COLO668 (cell line): Measurements from ENCODE around the gene EXOC8.

ENCODE experiments used
- DNase-seq: peaks from one replicate; lab custom pipeline; 2025; ENCODE audit not compliant: unreplicated experiment; lab: John Stamatoyannopoulos, UW

The EXOC8 gene, protein sequence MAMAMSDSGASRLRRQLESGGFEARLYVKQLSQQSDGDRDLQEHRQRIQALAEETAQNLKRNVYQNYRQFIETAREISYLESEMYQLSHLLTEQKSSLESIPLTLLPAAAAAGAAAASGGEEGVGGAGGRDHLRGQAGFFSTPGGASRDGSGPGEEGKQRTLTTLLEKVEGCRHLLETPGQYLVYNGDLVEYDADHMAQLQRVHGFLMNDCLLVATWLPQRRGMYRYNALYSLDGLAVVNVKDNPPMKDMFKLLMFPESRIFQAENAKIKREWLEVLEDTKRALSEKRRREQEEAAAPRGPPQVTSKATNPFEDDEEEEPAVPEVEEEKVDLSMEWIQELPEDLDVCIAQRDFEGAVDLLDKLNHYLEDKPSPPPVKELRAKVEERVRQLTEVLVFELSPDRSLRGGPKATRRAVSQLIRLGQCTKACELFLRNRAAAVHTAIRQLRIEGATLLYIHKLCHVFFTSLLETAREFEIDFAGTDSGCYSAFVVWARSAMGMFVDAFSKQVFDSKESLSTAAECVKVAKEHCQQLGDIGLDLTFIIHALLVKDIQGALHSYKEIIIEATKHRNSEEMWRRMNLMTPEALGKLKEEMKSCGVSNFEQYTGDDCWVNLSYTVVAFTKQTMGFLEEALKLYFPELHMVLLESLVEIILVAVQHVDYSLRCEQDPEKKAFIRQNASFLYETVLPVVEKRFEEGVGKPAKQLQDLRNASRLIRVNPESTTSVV

DNA sequence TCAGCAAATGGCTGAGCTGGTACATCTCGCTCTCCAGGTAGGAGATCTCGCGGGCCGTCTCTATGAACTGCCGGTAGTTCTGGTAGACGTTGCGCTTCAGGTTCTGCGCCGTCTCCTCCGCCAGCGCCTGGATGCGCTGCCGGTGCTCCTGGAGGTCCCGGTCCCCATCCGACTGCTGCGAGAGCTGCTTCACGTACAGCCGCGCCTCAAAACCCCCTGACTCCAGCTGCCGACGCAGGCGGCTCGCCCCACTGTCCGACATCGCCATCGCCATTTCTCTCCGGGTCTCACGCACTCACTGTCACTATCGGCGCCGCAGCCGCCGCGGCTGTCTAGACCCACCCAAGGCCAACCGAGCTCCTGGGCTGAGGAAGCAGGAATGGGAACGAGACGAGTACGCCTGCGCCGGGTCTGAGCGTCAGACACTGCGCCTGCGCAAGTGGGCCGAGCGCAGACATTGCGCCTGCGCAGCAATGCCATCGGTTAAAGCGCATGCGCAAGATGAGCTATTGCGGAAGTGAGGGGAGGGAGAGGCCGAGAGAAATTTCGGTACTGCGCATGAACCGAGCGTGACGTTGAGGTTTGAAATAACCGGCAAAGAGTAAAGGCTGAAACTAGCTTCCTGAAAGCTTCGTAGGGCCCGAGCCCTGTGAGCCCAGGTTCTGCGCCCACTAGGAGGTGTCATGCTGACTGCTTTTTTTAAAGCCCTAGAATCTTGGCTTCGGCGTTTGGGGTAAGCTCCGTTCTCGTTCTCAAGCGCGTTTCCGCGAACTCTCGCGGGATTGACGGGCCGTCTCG lies at the start of gene EXOC8:
Gene EXOC8, minus strand, starts transcription at position 381 of the 798 bp plus-strand sequence. Its CDS starts 107 bp downstream, at position 274.
- DNase-seq = peak; percentile 98

DNA sequence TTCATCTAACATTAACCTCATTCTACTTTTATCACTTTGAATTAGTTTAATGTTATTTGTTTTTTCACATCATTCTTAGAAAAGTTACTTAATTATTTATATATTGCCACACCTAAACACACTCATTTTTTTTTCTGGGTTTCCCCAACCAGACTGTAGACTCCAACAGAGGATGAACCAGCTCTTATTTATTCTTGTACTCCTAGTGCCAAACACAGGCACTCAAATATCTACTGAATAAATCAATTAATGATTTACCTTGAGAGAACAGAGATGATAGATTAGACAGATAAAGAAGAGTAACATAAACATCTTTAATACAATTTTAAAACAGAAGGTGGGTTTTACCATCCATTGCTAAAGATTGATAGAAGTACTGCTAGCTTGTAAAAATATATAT lies 48.8 kb upstream of the EXOC8 start:
- no peak for DNase-seq

DNA sequence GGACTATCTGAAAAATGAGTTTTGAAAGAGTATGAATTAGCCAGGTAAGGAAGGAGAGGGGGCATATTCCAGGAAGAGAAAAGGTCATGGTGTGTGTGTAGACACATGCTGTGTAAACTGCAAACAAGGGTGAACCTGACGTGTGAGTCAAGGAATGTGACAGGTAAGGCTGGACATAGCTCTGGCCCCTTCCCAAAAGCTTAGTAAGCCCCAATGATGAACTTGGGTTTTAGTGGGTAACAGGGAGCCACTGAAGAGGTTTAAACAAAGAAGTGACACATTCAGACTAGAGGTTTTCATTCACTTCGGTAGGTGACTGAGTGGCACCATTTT lies 47.7 kb upstream of the EXOC8 start:
- no peak for DNase-seq

DNA sequence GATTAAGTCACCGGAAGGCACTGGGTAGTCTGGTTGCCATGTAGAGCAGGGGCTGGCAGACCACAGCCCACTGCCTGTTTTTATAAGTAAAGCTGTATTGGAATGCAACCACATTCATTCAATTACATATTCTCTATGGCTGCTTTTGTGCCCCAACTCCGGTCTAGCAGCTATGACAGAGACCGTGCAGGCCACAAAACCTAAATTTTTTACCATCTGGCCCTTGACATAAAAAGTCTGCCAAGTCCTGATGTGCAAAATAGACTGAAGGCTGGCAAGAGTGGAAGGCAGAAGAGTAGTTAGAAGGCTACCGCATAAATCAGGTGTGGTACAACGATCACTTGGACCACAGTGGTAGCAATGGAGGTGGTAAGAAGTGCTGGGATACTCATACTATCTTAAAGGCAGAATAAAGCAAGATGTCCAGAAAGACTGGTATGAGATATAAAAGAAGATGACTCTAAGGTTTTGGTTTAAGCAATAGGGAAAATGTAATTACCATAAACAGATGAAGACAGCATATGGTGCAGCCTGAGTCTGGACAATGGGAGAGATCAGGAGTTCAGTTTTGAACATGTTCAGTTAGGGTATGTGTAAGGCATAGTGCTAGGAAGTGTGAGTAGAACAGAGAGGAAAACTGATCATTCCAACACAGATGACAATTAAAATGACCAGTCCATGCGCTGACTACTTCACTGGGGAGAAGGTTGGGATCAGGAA lies 47.2 kb upstream of the EXOC8 start:
- no peak for DNase-seq

DNA sequence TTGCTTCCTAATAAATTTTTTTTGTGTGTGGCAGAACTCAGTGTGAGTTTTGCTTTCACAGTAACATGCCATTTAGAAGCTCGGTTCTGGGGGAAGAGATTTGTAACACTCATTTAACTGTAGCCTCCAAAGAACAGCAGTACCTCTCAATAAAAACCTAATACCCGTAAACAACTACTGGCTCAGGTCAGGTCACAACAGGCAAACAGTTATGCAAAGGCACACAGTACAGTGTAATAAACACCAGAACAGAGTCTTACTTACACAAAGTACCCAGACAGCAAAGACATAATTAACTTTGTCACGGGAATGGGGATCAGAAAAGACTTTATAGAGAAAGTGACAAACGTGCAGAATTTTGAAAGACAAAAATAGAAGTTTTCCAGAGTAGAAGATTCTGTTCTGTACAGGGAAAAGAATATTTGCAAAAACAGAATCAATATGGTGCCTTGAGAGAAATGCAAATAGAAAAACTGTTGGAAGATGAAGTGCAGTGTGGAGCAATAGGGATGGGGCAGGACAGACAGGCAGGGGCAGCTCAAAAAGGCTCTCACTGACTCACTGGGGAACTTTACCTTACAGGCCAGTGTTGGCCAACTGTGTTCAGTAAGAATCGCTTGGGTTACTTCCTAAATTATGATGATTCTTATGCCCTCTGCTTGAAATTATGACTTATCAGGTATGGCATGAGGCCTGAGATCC lies 45.7 kb upstream of the EXOC8 start:
- DNase-seq = no peak

DNA sequence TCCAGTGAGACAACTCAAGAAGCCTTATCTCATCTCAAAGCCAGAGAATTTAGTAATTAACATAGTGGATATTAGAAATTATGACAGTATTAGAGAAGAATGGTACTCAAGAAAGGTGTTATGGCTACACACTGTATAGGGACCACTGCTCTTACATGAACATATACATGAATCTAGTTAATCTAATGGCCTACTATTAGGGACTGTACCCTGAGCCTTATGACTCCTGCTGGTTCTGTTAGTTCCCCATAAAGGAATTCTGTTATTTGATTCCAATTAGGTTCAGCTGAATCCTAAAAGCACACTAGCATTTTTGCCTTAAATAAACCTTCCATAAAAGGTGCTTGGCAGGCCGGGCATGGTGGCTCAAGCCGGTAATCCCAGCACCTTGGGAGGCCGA lies 44.8 kb upstream of the EXOC8 start:
- no peak for DNase-seq

DNA sequence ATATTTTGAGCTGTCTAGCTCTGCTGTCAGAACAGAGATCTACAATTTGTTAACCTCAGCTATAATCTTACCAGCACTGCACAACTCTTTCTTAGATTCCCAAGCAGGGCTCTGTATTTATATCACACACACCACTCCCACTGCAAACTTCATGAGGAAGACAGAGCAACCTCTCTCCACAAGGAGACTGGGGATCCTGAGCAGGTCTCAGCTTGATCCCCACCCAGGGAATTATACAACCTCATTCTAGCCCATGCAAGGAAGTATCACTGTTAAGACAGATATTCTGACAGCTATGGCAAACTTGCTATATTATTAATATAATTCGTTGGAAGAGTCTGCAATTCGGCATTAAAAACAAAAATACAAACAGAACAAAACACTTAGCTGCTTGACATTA lies 44.1 kb upstream of the EXOC8 start:
- DNase-seq = no peak

DNA sequence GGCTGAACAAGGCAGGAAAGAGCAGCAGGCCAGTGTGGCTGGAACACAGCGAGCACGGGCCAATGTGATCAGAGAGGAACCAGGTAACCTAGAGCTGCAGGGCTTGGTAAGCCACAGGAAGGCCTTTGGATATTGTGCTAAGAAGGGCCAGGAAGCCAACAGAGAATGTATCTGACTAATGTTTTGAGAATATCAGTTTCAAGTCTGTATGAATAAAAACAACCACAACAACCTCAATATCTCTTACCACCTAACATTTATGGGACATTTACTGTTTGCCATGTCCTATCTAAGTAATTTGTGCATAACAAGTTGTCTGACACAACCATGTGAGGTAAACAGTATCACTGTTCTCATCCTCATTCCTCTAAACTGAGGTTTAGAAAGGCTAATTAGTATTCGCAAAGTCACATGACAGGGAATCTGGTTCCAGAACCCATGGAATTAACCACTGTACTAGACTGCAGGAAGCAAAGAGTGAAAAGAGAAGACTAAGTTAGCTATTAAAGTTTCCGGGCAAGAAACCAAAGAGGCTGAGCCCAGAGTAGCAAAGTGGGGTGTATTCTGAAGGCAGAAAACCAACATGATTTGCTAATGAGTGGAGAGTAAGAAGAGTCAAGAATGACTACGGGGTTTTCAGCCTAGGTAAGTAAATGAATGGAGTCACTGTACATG lies 39.4 kb upstream of the EXOC8 start:
- DNase-seq = no peak

DNA sequence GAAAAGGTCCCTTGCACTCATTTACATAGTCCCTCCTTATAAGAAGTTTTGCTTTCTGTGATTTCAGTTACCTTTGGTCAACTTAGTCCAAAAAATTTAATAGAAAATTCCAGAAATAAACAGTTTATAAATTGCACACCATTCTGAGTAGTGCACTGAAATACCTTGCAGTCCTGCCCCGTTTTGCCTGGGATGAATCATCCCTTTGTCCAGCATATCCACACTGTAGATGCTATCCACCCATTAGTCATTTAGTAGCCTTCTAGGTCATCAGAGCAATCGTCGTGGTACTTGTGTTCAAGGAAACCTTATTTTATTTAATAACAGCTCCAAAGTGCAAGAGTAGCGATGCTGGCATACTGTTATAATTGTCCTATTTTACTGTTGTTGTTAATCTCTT lies 38.4 kb upstream of the EXOC8 start:
- DNase-seq = no peak

DNA sequence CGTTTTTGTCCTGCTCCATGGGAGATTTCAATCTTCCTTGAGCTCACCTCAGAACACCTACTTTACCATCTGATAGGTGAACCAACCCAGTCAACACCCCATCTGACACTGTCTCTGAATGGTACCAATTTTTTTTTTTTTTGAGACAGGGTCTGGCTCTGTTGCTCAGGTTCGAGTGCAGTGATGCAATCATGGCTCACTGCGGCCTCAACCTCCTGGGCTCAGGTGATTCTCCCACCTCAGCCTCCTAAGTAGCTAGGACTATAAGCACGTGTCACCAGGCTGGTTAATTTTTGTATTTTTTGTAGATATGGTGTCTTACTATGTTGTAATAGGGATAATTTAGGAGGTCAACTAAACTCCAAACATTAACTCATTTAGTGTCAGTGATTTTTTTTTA lies 36.7 kb upstream of the EXOC8 start:
- no peak for DNase-seq

DNA sequence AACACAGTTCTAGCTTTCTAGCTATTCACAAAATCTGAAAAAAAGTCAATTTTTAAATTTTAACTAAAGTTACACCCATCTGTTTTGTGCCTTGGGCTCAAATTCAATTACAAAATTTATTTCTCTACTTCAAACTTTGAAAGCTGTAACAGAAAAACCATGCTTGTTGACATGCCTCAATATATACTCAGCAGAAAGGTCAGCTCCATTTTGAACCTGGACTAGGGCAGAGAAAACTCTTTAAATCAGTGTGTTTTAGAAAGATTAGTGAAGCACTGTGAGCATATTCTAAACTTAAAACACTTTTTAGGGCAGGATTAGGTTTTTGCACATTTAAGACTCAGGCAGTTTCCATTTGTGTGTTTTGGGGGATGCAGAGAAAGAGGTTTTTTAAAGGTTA lies 34.8 kb upstream of the EXOC8 start:
- DNase-seq = no peak

DNA sequence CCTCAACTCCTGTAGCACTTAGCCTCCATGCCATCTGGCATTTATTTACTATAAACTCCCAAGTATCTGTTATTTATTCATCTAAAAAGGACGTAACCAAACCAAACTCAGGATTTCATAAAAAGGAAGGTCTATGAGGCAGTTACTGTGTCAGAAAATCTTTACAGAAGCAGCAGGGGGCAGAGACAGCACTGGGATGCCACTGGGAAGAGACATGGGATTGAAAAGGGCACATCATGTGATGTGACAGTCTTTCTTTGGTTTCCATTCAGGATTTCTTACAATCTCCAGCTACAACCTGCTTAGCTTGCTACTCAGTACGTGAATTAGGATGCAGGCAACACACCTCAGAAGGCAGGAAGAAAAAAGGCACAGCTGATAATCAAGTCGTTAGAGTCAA lies 31.6 kb upstream of the EXOC8 start:
- no peak for DNase-seq

DNA sequence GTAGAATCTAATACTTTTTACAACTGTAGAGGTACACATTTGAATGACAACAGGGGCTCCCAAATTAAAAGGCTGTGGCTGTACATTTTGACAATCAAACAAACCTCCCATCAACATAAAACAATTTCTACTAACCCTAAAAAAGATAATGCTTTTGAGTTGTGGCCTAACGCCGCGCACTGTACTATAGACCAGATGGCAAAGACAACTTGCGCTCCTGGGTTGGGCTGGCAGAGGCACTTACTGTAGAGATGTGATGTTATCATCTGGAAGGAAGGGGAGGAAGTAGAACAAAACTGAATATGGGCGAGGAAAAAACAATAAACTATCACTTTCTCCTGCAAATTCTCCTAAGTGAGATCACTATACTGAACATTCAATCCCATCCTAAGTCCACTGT lies 26.5 kb upstream of the EXOC8 start:
- DNase-seq = no peak

DNA sequence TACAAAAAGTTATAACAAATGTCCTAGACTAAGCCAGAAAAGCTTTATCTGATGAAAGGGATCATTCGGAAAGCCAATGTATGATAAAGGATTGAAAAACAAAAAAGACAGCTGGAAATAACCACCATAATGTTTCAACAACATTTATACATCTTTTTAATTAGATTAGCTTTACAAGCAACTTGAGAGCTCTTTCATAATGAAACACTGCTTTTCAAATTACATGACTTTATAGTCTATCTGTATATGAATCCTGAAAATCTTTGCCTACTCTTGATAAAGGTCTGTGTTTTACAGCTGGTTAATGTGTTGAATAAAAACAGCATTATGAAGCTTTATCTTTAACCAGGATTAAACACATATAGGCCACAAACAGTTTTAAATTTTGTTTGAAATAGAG lies 26.0 kb upstream of the EXOC8 start:
- DNase-seq = no peak

DNA sequence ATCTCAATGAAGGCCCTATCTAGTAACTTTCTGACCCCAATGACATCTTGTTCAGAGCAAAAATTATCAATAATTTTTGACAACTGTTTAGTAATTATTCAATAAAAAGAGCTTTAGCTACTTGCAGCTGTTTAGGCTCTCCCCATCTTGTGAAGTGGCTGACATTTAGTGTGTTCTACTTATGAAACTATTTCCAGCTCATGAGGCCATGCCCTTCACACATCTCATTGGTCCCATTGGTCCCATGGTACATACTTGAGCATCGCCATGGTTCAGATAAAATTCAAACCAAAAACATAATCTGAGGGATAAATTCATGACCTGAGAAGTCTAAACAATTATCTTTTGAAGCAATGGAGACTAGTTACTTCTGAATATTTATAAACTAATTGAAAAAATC lies 24.7 kb upstream of the EXOC8 start:
- DNase-seq = no peak

DNA sequence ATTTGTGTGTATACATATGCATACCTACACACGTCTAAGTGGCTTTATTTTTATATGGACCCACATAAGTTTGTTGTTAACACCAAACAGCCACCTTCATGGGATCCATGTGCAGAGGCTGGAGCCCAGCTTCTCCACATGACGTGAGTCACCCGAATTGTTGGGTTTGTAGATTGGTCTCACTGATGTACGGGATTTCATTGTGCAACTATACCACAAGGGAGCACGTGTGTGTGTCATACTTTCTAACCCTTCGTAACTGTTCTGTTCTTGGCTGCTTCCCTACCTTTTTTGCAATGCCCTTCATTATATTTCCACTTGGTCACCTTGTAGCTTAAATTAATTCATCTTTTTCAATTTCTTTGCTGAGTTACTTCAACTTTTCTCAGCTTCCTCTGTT lies 21.5 kb upstream of the EXOC8 start:
- no peak for DNase-seq

DNA sequence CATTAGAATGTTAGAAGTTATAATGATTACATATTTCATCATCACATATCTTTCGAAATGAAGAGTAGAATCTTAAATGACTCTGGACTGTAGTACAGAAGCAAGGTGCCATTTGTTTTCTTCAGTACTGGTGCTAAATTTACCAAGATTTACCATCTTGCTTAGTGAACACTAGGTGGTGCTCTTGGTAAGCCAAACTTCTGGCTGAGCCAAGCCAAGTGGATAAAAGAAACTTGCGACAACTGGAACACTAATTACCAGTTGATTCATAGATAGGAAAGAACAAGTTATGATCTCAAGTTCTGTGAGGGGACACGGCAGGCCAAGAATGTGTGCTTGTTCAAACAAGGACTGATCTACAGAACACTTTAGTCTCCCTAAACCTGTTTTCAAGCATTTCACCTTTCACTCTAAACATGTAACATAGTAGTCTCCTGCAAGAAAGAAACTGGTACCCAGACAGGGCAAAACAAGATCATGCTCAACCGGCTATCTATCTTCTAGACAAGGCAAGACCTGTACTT lies 20.2 kb upstream of the EXOC8 start:
- DNase-seq = peak; percentile 24

DNA sequence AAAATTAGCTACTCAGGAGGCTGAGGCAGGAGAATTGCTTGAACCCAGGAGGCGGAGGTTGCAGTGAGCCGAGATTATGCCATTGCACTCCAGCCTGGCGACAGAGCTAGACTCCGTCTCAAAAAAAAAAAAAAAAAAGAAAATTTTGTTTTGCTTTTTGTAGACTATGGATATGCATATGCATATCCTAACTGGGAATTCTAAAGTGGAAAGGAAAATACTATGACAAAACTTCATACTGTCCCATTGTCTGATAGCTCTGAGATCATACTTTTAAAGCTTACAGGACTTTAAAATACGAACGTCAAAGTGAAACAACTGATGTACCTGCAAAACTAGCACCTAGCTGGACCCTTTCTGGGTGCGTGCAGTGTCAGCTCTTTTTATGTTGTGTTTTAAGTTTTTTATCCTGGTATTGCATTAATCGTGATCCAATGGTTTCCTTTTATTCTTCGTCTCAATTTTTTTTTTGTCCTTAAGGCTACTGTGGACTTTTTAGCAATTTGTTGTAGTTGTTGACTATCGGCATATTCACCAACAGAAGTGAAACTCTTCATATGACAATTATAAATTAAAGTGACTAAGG lies 19.6 kb upstream of the EXOC8 start:
- DNase-seq = no peak

DNA sequence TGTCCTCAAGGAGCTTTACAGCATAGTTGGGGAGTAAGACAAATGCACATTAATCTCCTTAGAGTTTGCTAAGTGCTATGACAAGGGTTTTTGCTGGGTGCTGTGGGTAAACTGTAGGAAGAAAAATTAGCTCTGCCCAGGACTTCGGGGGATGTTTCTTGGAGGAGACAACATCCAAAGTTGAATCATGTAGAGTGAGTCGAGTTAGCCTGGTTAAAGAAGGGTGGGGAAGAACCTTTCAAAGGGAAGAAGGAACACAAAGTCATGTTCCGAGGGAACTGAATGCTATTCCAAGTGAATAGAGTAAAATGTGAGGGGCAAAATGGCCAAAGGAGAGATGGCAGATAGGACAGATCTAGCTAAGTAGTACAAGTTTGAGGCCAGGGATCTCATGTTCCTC lies 17.5 kb upstream of the EXOC8 start:
- DNase-seq = no peak
